ENCODE data around the gene CACNA2D3. TPM values are rescaled to one million over a fixed set of nuclear protein-coding genes. Genes with fewer than 3 reads are reported as not detected.

CACNA2D3 gene
- total RNA-seq, 6 experiments from 2014 or later = 0.14 to 0.23 (median 0.19) TPM; not detected in 2

GRCh38 chr3:54146506-54147239 is 24.3 kb downstream of the CACNA2D3 start:
- Mint-ChIP-seq H3K27ac (no peak overlapping the region), H3K4me3 (no peak overlapping the region), H3K9me3 (peaks cover 23% of the 10 kb centered on the region), H3K36me3 (ENCODE audit: low read depth) (peaks cover 4% of the 10 kb centered on the region; the same call in 1 of the 2 replicates), H3K27me3 (ENCODE audit: insufficient read depth) (no peaks in the 10 kb centered on the region; the same call in 1 of the 2 replicates), H3K4me1 (ENCODE audit: low read depth) (no peaks in the 10 kb centered on the region)
- DNase-seq = no peak
- TF ChIP-seq, protein P1, sequence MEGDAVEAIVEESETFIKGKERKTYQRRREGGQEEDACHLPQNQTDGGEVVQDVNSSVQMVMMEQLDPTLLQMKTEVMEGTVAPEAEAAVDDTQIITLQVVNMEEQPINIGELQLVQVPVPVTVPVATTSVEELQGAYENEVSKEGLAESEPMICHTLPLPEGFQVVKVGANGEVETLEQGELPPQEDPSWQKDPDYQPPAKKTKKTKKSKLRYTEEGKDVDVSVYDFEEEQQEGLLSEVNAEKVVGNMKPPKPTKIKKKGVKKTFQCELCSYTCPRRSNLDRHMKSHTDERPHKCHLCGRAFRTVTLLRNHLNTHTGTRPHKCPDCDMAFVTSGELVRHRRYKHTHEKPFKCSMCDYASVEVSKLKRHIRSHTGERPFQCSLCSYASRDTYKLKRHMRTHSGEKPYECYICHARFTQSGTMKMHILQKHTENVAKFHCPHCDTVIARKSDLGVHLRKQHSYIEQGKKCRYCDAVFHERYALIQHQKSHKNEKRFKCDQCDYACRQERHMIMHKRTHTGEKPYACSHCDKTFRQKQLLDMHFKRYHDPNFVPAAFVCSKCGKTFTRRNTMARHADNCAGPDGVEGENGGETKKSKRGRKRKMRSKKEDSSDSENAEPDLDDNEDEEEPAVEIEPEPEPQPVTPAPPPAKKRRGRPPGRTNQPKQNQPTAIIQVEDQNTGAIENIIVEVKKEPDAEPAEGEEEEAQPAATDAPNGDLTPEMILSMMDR (IDR thresholded peaks at IDR 0.05) = no peak; the same call in 1 of the 2 replicates

- peaks cover 4% of the 10 kb centered on the region; the same call in 1 of the 2 replicates for H3K36me3 Mint-ChIP-seq (ENCODE audit: low read depth)
- no peaks in the 10 kb centered on the region; the same call in 1 of the 2 replicates for H3K27me3 Mint-ChIP-seq (ENCODE audit: insufficient read depth)
- peaks cover 24% of the 10 kb centered on the region for H3K9me3 Mint-ChIP-seq
- H3K4me1 Mint-ChIP-seq (ENCODE audit: low read depth) = no peaks in the 10 kb centered on the region
- H3K4me3 Mint-ChIP-seq = no peak overlapping the region
- no peak overlapping the region for H3K27ac Mint-ChIP-seq
- no peak for DNase-seq
- TF ChIP-seq, protein P1 (IDR thresholded peaks at IDR 0.05) = no peak
Measured at GRCh38 chr3:54150864-54151467, 28.6 kb downstream of the CACNA2D3 start.

GRCh38 chr3:54153477-54153876 is 31.1 kb downstream of the CACNA2D3 start:
- Mint-ChIP-seq H3K36me3 (ENCODE audit: low read depth) (no peaks in the 10 kb centered on the region), H3K4me3 (no peak overlapping the region), H3K9me3 (peaks cover 25% of the 10 kb centered on the region), H3K27me3 (ENCODE audit: insufficient read depth) (no peaks in the 10 kb centered on the region), H3K4me1 (ENCODE audit: low read depth) (no peaks in the 10 kb centered on the region), H3K27ac (no peak overlapping the region)
- TF ChIP-seq, protein P1 (IDR thresholded peaks at IDR 0.05) = no peak
- no peak for DNase-seq

- Mint-ChIP-seq H3K9me3 (peaks cover 47% of the 10 kb centered on the region), H3K27me3 (ENCODE audit: insufficient read depth) (no peaks in the 10 kb centered on the region), H3K36me3 (ENCODE audit: low read depth) (peaks cover 4% of the 10 kb centered on the region; the same call in 1 of the 2 replicates), H3K4me3 (no peak overlapping the region), H3K4me1 (ENCODE audit: low read depth) (no peaks in the 10 kb centered on the region), H3K27ac (no peak overlapping the region)
- no peak for DNase-seq
- TF ChIP-seq, protein P1 (IDR thresholded peaks at IDR 0.05) = no peak
Measured at GRCh38 chr3:54157860-54158259, 35.5 kb downstream of the CACNA2D3 start.

GRCh38 chr3:54159917-54160316 is 37.6 kb downstream of the CACNA2D3 start:
- Mint-ChIP-seq H3K4me1 (ENCODE audit: low read depth) (no peaks in the 10 kb centered on the region), H3K4me3 (no peak overlapping the region), H3K36me3 (ENCODE audit: low read depth) (peaks cover 5% of the 10 kb centered on the region; the same call in 1 of the 2 replicates), H3K9me3 (peaks cover 64% of the 10 kb centered on the region), H3K27me3 (ENCODE audit: insufficient read depth) (no peaks in the 10 kb centered on the region; the same call in 1 of the 2 replicates), H3K27ac (no peak overlapping the region)
- TF ChIP-seq, protein P1 (IDR thresholded peaks at IDR 0.05) = no peak
- DNase-seq = no peak
